Measurements from ENCODE around the gene ERVH48-1.
"Not testable (repeated sequence)": the region's sequence is repeated elsewhere in the genome, so short reads cannot be mapped to it uniquely, and the experiment has no call there.

The ERVH48-1 gene

DNA sequence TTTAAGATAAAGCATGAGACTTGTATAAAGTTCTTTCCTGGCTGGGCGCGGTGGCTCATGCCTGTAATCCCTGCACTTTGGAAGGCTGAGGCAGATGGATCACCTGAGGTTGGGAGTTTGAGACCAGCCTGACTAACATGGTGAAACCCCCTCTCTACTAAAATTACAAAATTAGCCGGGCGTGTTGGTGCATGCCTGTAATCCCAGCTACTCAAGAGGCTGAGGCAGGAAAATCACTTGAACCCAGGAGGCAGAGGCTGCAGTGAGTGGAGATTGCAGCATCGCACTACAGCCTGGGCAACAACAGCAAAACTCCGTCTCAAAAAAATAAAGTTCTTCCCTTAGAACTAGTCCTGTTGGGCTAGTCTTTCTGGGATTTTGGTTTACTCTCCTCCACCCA lies 13.5 kb downstream of the ERVH48-1 start:
- in situ Hi-C loops (cut with MboI; ENCODE audit: low sequenced_read_pairs) = not testable (repeated sequence)

DNA sequence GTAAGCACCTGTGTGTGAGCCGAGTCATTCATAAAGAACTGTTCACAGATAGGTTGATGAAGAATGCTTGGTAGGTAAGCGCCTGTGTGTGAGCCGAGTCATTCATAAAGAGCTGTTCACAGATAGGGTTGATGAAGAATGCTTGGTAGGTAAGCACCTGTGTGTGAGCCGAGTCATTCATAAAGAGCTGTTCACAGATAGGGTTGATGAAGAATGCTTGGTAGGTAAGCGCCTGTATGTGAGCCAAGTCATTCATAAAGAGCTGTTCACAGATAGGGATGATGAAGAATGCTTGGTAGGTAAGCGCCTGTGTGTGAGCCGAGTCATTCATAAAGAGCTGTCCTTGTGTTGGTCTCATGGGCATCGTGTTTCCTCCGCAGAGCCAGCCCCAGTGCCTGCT lies 16.9 kb downstream of the ERVH48-1 start:
- in situ Hi-C loops (cut with MboI; ENCODE audit: low sequenced_read_pairs) = not testable (repeated sequence)

GRCh38 chr21:42906233-42906632 lies 19.2 kb downstream of the ERVH48-1 start:
- in situ Hi-C loops (cut with MboI; ENCODE audit: low sequenced_read_pairs) = no loop called here

- in situ Hi-C loops (cut with MboI; ENCODE audit: low sequenced_read_pairs) = no loop called here
Measured at GRCh38 chr21:42905195-42905594, 20.2 kb downstream of the ERVH48-1 start.

GRCh38 chr21:42903817-42904216 lies 21.6 kb downstream of the ERVH48-1 start:
- in situ Hi-C loops (cut with MboI; ENCODE audit: low sequenced_read_pairs) = no loop called here

DNA sequence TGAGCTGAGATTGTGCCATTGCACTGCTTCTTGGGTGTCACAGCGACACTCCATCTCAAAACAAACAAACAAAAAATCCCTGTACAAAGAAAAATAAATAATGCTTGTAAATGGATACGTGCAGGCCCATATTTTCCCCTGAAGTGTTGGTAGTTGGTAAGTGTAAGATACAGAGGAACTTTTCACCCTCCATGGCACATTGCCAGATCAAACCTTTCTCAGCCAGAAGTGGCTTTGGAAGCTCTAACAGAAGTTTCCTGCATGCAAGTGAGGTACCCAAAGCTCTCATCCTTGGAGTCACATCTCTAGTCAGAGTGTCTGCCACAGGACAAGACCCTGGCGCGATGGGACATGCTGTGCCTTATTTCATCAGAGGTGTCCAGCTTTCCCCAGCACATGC lies 25.0 kb downstream of the ERVH48-1 start:
- in situ Hi-C loops (cut with MboI; ENCODE audit: low sequenced_read_pairs) = no loop called here

- in situ Hi-C loops (cut with MboI; ENCODE audit: low sequenced_read_pairs) = no loop called here
Measured at GRCh38 chr21:42892931-42893755, 32.3 kb downstream of the ERVH48-1 start, which contains the start of gene NDUFV3. TSS of gene NDUFV3 (plus strand) at chr21:42893309. CDS start at chr21:42893334, 25 bp downstream.

GRCh38 chr21:42892582-42892930 lies 32.9 kb downstream of the ERVH48-1 start:
- in situ Hi-C loops (cut with MboI; ENCODE audit: low sequenced_read_pairs) = no loop called here

GRCh38 chr21:42887326-42887725 lies 38.1 kb downstream of the ERVH48-1 start:
- in situ Hi-C loops (cut with MboI; ENCODE audit: low sequenced_read_pairs) = no loop called here

GRCh38 chr21:42883921-42884320 lies 41.5 kb downstream of the ERVH48-1 start:
- in situ Hi-C loops (cut with MboI; ENCODE audit: low sequenced_read_pairs) = no loop called here

DNA sequence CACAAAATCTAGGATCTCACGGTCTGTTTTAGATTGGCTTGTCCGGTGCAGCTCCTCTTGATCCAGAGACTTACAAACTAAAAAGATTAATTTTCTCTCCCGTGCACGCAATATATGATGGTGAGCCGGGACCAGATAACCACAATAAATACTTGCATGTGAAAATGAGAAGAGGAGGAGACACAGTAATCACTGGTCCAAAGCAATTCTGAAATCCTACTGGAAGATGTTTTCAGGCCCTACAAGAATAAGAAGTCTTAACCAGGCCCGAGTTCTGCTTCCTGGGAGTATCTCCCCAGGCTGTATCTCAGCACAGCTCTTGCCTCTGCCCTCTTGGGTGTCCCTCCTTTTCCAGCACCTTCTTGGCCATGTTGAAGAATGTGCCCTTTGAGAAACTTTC lies 45.1 kb downstream of the ERVH48-1 start:
- in situ Hi-C loops (cut with MboI; ENCODE audit: low sequenced_read_pairs) = no loop called here

DNA sequence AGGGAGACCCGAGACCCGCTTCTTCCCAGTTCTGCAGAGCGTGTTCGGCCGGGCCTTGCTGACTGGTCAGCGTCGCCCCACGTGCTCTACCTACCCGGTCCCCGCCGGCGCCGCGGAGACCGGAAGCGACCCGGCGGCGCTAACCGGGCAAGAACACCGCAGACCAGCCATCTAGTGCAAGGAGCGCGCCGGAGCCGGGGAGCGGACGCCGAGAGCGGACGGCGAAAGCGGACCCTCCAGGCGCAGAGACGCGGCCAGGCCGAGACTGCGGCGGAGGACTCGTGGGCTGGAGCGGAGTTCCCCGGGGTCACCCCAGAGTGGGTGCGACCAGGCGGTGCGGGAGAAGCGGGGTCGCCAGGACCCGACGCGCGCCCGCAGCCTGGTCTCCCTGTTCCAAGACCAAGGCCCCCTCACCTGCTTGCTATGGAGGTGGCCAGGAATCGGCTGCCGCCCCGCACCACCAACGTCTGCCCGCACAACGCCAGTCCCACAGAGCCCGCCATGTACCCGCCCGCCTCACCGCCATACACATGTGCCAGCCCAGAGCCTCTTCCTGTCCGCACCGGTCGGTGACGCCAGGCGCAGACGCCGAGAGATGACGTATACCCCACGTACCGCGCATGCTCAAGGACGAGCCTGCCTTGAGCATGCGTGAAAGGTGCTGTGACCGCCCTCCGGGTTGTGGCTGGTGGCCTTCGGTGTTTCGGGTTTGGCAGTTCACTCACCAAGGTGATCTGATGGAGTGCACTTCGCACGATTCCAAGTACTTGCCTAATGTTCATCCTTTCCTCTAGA lies 46.2 kb downstream of the ERVH48-1 start, which contains the start of gene WDR4:
WDR4 (minus strand) TSS at position 547 of the 795 bp plus-strand sequence; CDS start at position 503, 44 bp downstream.
- in situ Hi-C loops (cut with MboI; ENCODE audit: low sequenced_read_pairs) = no loop called here

DNA sequence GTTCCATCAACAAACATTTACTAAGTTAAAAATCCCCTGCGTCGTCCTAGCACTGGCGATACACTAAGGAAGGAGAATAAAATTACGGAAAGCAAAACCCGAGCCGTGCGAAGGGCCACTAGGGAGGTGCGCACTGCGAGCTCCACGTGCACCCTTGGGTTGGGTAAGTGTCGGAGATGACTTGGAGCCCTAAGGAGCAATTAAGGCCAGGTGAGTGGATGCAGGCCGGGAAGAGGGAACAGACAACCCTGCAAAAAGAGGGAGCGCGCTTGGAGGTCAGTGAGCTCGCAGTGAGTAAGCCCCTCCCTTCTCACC lies 46.8 kb downstream of the ERVH48-1 start:
- in situ Hi-C loops (cut with MboI; ENCODE audit: low sequenced_read_pairs) = no loop called here

DNA sequence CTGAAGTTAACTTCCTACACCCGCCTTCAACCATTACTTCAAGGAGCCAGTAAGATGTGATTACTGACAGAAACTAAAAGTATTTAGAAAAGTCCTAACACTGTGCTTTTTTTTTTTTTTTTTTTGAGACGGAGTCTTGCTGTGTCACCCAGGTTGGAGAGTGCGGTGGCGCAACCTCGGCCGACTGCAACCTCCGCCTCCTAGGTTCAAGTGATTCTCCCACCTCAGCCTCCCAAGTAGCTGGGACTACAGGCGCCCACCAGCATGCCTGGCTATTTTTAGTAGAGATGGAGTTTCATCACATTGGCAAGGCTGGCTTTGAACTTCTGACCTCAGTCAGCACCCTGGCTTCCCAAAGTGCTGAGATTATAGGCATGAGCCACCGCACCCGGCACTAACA lies 49.6 kb downstream of the ERVH48-1 start:
- in situ Hi-C loops (cut with MboI; ENCODE audit: low sequenced_read_pairs) = not testable (repeated sequence)

DNA sequence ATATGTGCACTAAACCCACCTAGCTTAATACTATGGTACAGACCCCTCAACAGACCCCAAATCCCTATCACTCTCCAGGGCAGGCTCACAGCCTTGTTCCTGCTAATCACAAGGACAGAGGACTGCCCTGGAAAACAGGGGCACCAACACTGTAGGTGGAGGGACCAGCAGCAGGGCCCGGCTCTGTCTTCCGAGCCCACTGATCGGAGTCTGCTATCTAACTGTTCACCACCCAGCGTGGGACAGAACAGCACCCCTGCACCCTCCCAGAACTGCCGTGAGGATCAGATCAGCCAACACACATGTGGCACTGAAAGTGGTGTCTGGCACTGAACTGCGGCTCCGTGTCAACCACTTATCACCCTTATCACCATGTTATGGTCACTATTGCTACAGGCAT lies 52.3 kb downstream of the ERVH48-1 start:
- in situ Hi-C loops (cut with MboI; ENCODE audit: low sequenced_read_pairs) = loop anchor here (25.0 kb wide), 1 partner anchor 89 kb away; the partner anchor contains the start of gene PKNOX1

GRCh38 chr21:42868196-42868595 lies 57.2 kb downstream of the ERVH48-1 start:
- in situ Hi-C loops (cut with MboI; ENCODE audit: low sequenced_read_pairs) = loop anchor here (25.0 kb wide), 1 partner anchor 94 kb away; the partner anchor contains the start of gene PKNOX1
